Posterior vena cava (tissue), 2 donors: Measurements from ENCODE around the gene SHANK1. TPM values are rescaled to one million over a fixed set of nuclear protein-coding genes. Genes with fewer than 3 reads are reported as not detected.

Source experiments
- DNase-seq: peaks from one replicate; pipeline ENCODE4 v3.0.0-alpha.2; 2020; ENCODE audit warnings: low spot score
- intact Hi-C, 2 donors: fragments of 100-400 bp; cut with DNase I; formaldehyde crosslinking; loops; one replicate each; pipeline versions ENCODE4 v1.14.1 to v1.14.2; 2022 to 2023
- total RNA-seq, 2 donors: library from RNA; stranded (reverse); fragmentation: NEBNext Ultra II Directional; extraction: Animal tissue kit (Norgen Biotek cat#: 25700); gene quantifications; one replicate each; pipeline ENCODE4 v1.2.1, GENCODE V29; 2021
- donor health status: DM: yes; HTN: yes; CAD: no.
- donor health status: DM: yes; HTN: yes; CAD: no.

The SHANK1 gene
- total RNA-seq, 2 donors from 2014 or later, result 0.19 to 0.37 TPM

DNA sequence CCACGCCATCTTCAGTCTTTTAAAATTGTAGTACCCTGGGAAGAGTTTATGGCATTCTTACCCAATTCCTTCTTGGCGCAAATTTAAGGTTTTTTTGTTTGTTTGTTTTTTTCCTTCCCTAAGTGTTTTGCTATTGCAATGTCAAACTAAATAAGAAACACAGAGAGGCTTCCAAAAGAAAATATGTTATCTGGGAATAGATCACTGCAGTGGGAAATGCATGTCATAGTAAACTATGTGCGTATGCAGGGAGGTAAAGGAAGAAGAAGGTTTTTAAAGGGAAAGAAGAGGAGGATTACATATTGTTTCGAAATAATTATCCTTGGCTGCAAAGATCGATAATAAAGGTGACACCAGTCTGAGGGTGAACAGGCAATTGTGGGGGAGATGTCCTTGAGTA lies 16.7 kb upstream of the SHANK1 start:
- no peak for DNase-seq
- intact Hi-C loops, result no loop called here

GRCh38 chr19:50735869-50736268 lies 16.3 kb upstream of the SHANK1 start:
- DNase-seq, result no peak
- intact Hi-C loops, result no loop called here

DNA sequence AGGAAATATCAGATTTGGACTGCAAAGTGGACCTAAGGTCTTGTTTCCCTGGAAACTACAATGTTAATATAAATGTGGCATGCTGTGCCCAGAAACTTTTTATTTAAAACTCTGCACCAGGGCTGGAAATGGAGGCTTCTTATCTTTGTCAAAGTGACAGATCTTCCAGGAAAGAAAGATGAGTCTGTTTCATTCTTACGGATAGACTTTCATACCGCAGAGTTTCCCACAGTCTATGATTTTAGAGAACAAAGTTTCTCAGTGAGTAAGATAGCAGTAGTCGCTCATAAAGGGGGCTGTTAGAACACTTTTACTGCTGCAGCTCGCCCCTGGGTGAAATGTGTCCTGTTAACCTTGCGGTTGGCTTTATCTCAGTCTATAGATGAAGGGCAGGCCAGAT lies 10.3 kb upstream of the SHANK1 start:
- intact Hi-C loops, result no loop called here

GRCh38 chr19:50728084-50728737 lies 8.6 kb upstream of the SHANK1 start:
- DNase-seq, result peak; percentile 86
- intact Hi-C loops, result no loop called here

More for the DNA sequence above, 10.3 kb upstream of the SHANK1 start:
- DNase-seq, result no peak

DNA sequence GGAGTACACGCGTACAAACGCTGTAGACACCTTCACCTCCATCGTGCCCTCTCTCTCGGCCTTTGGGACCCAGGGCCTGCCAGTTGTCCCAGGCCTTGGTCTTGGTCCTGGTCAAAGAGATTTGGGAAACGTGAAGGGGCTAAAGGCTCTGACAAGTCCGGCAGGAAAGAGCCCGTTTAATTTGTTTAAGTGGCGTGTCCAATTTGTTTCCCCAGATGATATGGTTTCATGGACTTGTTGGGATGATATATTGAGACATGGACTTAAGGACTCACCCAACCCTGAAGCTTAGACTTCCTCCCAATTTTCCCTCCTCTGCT lies 6.3 kb upstream of the SHANK1 start:
- DNase-seq, result no peak
- intact Hi-C loops, result no loop called here

DNA sequence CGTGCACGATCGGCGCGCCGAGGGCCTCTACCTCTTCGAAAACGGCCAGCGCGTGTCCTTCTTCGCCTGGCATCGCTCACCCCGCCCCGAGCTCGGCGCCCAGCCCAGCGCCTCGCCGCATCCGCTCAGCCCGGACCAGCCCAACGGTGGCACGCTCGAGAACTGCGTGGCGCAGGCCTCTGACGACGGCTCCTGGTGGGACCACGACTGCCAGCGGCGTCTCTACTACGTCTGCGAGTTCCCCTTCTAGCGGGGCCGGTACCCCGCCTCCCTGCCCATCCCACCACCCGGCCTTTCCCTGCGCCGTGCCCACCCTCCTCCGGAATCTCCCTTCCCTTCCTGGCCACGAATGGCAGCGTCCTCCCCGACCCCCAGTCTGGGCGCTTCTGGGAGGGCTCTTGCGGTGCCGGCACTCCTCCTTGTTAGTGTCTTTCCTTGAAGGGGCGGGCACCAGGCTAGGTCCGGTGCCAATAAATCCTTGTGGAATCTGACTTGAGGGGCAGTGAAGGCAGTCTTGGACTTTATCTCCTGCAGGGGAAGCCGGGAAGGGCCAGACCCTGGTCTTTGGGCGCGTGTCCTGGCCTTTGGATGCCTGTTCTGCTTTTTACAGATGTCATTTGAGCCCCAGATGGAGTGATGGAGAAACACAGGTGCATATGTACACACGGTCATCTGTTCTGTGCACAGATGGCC lies 5.8 kb upstream of the SHANK1 start:
- no peak for DNase-seq
- intact Hi-C loops, result no loop called here

DNA sequence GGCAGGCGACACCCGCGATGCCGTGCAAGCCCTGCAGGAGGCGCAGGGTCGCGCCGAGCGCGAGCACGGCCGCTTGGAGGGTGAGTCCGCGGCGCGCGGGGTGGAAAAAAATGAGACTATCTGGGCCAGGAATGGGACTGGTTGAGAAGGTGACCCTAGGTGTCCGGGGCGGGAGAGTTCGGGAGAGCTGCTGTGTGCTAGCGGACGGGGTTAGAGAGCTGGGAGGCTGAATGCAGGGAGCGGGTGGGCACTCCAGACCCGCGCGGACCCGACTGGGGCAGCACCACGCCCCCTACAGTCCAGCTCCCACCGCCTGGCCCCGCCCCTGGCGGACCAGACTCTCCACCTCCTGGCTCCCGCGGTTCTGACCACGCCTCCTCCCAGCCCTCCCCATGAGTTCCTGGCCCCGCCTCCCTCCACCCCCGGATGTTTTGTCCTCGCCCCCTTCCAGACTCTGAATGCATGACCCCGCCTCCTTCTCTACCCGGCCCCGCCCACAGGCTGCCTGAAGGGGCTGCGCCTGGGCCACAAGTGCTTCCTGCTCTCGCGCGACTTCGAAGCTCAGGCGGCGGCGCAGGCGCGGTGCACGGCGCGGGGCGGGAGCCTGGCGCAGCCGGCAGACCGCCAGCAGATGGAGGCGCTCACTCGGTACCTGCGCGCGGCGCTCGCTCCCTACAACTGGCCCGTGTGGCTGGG lies 5.1 kb upstream of the SHANK1 start:
- peak; percentile 99 for DNase-seq
- intact Hi-C loops, result no loop called here

- intact Hi-C loops, result no loop called here
These were observed 4.3 kb upstream of the SHANK1 start for GRCh38 chr19:50723735-50724521.

GRCh38 chr19:50723069-50723468 lies 3.5 kb upstream of the SHANK1 start, which contains the start of gene CLEC11A:
Gene CLEC11A (plus strand): TSS chr19:50723364. CDS start chr19:50723526, 162 bp downstream.
- intact Hi-C loops, result no loop called here
- DNase-seq, result peak; percentile 86

More at GRCh38 chr19:50723735-50724521, 4.3 kb upstream of the SHANK1 start:
- peak; percentile 73 for DNase-seq

GRCh38 chr19:50722201-50723013 lies 2.8 kb upstream of the SHANK1 start:
- peak; percentile 72 for DNase-seq
- intact Hi-C loops, result no loop called here

DNA sequence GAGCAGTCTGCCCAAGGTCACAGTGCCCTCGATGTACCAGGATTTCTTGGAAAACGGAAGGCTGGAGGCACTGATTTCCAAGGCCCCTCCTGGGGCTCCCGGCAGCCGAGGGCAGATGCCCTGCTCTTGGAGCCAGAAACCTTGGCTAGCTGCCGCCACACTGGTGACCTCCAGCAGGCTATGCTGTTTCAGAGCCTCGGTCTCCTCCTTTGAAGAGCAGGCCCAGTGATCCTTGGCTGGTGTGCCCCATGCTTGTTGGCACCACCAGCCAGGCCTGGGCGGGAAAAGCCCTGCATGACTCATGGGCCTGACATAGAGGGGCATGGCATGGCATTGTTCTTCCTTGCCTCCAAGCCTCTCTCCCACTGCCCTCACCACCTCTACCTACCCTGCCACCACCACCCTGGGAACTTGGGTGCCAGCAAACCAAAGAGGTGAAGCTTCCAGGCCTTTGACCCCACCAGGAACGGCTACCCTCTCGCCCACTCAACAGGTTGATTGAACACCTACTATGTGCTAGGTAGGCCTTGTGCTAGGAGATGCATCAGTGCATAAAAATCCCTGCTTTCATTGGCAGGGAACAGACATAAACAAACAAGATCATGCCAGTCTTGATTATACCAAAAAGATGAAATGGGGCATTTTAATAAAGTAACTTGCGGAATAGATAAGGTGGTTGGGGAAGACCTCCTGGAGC lies 2.0 kb upstream of the SHANK1 start:
- intact Hi-C loops, result no loop called here
- DNase-seq, result no peak

DNA sequence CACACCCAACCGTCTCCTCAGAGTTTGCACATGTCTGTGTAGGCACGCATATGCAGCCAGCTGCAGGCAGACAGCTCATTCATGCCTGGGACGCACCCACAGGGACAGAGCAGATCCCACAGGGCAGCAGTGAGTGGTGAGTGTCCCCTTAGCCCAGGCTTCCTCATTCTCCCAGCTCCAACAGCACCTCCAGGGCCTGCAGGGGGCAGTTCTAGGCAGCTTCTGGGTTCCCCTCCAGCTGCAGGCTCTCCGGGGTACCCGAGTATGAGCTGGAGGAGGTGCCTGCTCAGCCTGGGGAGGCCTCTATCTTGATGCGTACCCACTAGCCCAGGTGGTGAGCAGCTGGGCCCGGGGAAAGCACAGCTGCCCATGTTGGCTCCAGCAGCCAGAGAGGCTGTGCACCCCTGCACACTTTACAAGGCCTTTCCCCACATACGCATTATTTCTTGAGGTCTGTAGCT lies 1.3 kb upstream of the SHANK1 start:
- intact Hi-C loops, result no loop called here
- DNase-seq, result no peak

DNA sequence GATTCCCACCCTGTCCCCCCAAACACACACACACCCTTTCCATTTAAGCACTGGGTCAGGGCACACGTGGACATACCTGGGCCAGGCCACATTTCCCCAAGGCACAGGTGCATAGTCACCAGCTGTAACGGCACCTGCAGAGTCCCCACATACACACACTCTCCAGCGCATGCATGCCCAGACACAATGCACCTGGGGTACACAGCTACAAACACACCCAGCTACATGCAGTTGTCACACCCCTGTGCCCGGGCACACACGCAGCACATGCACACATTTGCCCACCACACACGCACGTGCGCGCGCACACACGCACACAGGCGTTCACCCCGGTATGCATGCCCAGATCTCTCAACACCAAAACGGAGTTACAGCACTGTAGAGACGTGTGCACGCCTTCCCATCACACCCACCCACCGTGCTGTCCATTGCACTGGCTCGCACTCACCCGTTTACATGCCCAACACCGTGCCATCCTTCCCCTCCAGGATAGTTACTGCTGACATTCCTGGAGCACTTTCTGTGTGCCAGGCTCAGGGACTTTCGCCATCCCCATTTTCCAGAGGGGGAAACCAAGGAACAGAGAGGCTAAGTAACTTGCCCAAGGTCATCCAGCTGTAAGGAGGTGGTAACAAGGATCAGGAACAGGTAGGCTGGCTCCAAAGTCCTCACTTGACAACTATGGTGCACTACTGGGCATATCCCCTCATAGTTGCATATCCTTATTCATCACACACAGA lies 749 bp upstream of the SHANK1 start:
- no peak for DNase-seq
- intact Hi-C loops, result no loop called here

DNA sequence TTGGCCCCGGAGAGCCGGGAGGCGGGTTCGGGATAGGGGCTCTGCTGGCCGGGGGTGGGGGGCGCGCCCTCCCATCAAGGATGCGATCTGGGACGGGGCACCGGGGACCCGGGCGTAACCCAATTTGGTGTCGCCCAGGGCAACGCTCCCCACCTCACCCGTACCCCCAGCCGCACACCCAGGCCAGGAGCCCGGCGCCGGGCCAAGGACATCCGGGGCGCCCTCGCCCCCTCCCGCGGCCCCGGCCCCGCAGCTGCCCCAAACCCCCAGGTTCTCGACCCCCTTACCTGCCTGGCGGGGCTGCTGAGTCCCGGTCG lies 525 bp downstream of the SHANK1 start:
- no peak for DNase-seq
- intact Hi-C loops, result no loop called here

DNA sequence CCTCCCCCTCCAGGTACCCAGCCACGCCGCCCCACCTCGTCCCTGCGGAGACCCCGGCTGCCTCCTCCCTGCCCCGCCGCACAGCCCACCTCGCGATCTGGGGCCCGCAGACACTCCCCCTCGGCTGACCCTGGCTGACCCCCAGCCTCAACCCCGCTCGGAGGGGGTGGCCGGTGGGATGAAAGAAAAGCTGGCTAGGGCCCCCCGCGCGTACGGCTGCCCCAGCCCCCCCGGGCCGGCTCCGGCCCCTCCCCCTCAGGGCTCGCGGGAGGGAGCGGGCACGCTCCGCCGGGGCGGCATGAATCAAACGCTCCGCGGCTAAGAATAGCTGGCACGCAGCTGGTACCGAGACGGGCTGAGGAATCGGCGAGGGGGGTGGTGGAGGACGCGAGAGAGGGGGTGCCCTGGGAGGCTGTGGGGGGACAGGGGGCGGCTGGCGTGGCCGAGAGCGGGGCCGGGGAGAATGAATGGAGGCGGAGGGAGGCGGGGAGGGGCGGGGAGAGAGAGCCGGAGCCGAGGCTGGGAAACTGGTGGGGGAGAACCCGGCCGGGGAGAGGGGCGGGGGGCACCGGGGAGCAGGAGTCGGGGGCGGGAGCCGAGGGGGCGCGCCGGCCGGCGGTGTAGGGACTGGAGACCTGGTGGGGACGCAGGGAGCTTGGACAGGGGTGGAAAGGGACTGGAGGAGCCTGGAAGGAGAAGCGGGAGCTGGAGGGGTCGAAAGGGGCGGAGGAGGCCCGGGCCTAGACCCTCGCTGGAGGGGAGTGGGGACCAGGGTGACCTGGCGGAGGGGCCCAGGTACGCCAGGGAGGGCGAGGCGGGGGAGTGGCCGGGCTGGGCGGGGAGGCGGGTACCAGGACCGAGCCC lies 1.1 kb downstream of the SHANK1 start:
- DNase-seq, result no peak
- intact Hi-C loops, result no loop called here

GRCh38 chr19:50717891-50718254 lies 1.7 kb downstream of the SHANK1 start:
- DNase-seq, result no peak
- intact Hi-C loops, result no loop called here
